Activated naive CD8-positive, alpha-beta T cell (primary cell): ENCODE results near the gene BORCS5.
"Not testable (repeated sequence)": the region's sequence is repeated elsewhere in the genome, so short reads cannot be mapped to it uniquely, and the experiment has no call there.

Experiments
- H3K27ac Mint-ChIP-seq: one replicate; pipeline ENCODE4 v1.8.0; 2021; ENCODE audit warnings: mixed read lengths
- H3K27me3 Mint-ChIP-seq: one replicate; pipeline ENCODE4 v1.8.0; 2021; ENCODE audit warnings: mixed read lengths
- H3K36me3 Mint-ChIP-seq: one replicate; pipeline ENCODE4 v1.8.0; 2021; ENCODE audit warnings: mixed read lengths
- H3K4me1 Mint-ChIP-seq: one replicate; pipeline ENCODE4 v1.8.0; 2021; ENCODE audit warnings: low read depth, mixed read lengths
- H3K4me3 Mint-ChIP-seq: one replicate; pipeline ENCODE4 v1.8.0; 2021; ENCODE audit warnings: mild to moderate bottlenecking, mixed read lengths
- H3K9me3 Mint-ChIP-seq: one replicate; pipeline ENCODE4 v1.8.0; 2021; ENCODE audit warnings: low read depth, mixed read lengths

BORCS5 gene

GRCh38 chr12:12467688-12468261 is 110.9 kb downstream of the BORCS5 start:
- peaks cover 33% of the 10 kb centered on the region for H3K36me3 Mint-ChIP-seq
- H3K27me3 Mint-ChIP-seq, result no peaks in the 10 kb centered on the region
- H3K9me3 Mint-ChIP-seq, result no peaks in the 10 kb centered on the region
- H3K4me3 Mint-ChIP-seq, result peak overlapping the region; percentile 46
- peaks cover 60% of the 10 kb centered on the region for H3K4me1 Mint-ChIP-seq
- peak overlapping the region; percentile 61 for H3K27ac Mint-ChIP-seq

GRCh38 chr12:12468575-12468974 is 111.7 kb downstream of the BORCS5 start:
- Mint-ChIP-seq H3K36me3 (peaks cover 35% of the 10 kb centered on the region), H3K9me3 (no peaks in the 10 kb centered on the region), H3K27me3 (no peaks in the 10 kb centered on the region), H3K27ac (peak overlapping the region; percentile 61), H3K4me3 (no peak overlapping the region), H3K4me1 (peaks cover 58% of the 10 kb centered on the region)

GRCh38 chr12:12469386-12469785 is 112.5 kb downstream of the BORCS5 start:
- peaks cover 62% of the 10 kb centered on the region for H3K4me1 Mint-ChIP-seq
- H3K9me3 Mint-ChIP-seq, result no peaks in the 10 kb centered on the region
- peaks cover 37% of the 10 kb centered on the region for H3K36me3 Mint-ChIP-seq

GRCh38 chr12:12470751-12471306 is 114.0 kb downstream of the BORCS5 start:
- peaks cover 62% of the 10 kb centered on the region for H3K4me1 Mint-ChIP-seq
- H3K27me3 Mint-ChIP-seq, result no peaks in the 10 kb centered on the region
- H3K9me3 Mint-ChIP-seq, result no peaks in the 10 kb centered on the region
- peaks cover 35% of the 10 kb centered on the region for H3K36me3 Mint-ChIP-seq
- peak overlapping the region; percentile 8 for H3K27ac Mint-ChIP-seq
- no peak overlapping the region for H3K4me3 Mint-ChIP-seq

More at GRCh38 chr12:12469386-12469785, 112.5 kb downstream of the BORCS5 start:
- H3K27me3 Mint-ChIP-seq, result no peaks in the 10 kb centered on the region
- H3K4me3 Mint-ChIP-seq, result no peak overlapping the region
- H3K27ac Mint-ChIP-seq, result no peak overlapping the region

GRCh38 chr12:12471982-12472961 is 115.4 kb downstream of the BORCS5 start:
- H3K4me3 Mint-ChIP-seq, H3K9me3 Mint-ChIP-seq, H3K27me3 Mint-ChIP-seq, H3K27ac Mint-ChIP-seq: not testable (repeated sequence)
- Mint-ChIP-seq H3K4me1 (peaks cover 55% of the 10 kb centered on the region), H3K36me3 (peaks cover 30% of the 10 kb centered on the region)

- Mint-ChIP-seq H3K9me3 (no peaks in the 10 kb centered on the region), H3K36me3 (peaks cover 29% of the 10 kb centered on the region), H3K27me3 (no peaks in the 10 kb centered on the region), H3K4me3 (peak overlapping the region; percentile 1), H3K27ac (peak overlapping the region; percentile 62), H3K4me1 (peaks cover 51% of the 10 kb centered on the region)
Observed at GRCh38 chr12:12473223-12473622, 116.3 kb downstream of the BORCS5 start.

GRCh38 chr12:12474471-12474928 is 117.6 kb downstream of the BORCS5 start:
- H3K27ac Mint-ChIP-seq, result peak overlapping the region; percentile 96
- peaks cover 32% of the 10 kb centered on the region for H3K36me3 Mint-ChIP-seq
- H3K9me3 Mint-ChIP-seq, result no peaks in the 10 kb centered on the region
- H3K4me1 Mint-ChIP-seq, result peaks cover 51% of the 10 kb centered on the region
- no peaks in the 10 kb centered on the region for H3K27me3 Mint-ChIP-seq
- peak overlapping the region; percentile 35 for H3K4me3 Mint-ChIP-seq

GRCh38 chr12:12474931-12475795 is 118.3 kb downstream of the BORCS5 start:
- peak overlapping the region; percentile 36 for H3K4me3 Mint-ChIP-seq
- H3K9me3 Mint-ChIP-seq, result no peaks in the 10 kb centered on the region
- H3K36me3 Mint-ChIP-seq, result peaks cover 32% of the 10 kb centered on the region
- H3K27me3 Mint-ChIP-seq, result no peaks in the 10 kb centered on the region
- peak overlapping the region; percentile 96 for H3K27ac Mint-ChIP-seq
- peaks cover 57% of the 10 kb centered on the region for H3K4me1 Mint-ChIP-seq

GRCh38 chr12:12476857-12477531 is 120.1 kb downstream of the BORCS5 start:
- peaks cover 24% of the 10 kb centered on the region for H3K36me3 Mint-ChIP-seq
- no peaks in the 10 kb centered on the region for H3K27me3 Mint-ChIP-seq
- peaks cover 69% of the 10 kb centered on the region for H3K4me1 Mint-ChIP-seq
- H3K4me3 Mint-ChIP-seq, result no peak overlapping the region
- H3K27ac Mint-ChIP-seq, result peak overlapping the region; percentile 54
- no peaks in the 10 kb centered on the region for H3K9me3 Mint-ChIP-seq

- H3K4me3 Mint-ChIP-seq, result no peak overlapping the region
- no peaks in the 10 kb centered on the region for H3K9me3 Mint-ChIP-seq
- no peaks in the 10 kb centered on the region for H3K27me3 Mint-ChIP-seq
- peaks cover 27% of the 10 kb centered on the region for H3K36me3 Mint-ChIP-seq
- H3K4me1 Mint-ChIP-seq, result peaks cover 74% of the 10 kb centered on the region
- no peak overlapping the region for H3K27ac Mint-ChIP-seq
Observed at GRCh38 chr12:12477532-12477890, 120.6 kb downstream of the BORCS5 start.

GRCh38 chr12:12480074-12480473 is 123.2 kb downstream of the BORCS5 start:
- H3K36me3 Mint-ChIP-seq, result peaks cover 21% of the 10 kb centered on the region
- no peaks in the 10 kb centered on the region for H3K27me3 Mint-ChIP-seq
- H3K27ac Mint-ChIP-seq, result peak overlapping the region; percentile 61
- H3K4me1 Mint-ChIP-seq, result peaks cover 73% of the 10 kb centered on the region
- no peak overlapping the region for H3K4me3 Mint-ChIP-seq
- H3K9me3 Mint-ChIP-seq, result no peaks in the 10 kb centered on the region

GRCh38 chr12:12481631-12482030 is 124.8 kb downstream of the BORCS5 start:
- Mint-ChIP-seq H3K4me1 (peaks cover 65% of the 10 kb centered on the region), H3K9me3 (no peaks in the 10 kb centered on the region), H3K27me3 (no peaks in the 10 kb centered on the region), H3K36me3 (peaks cover 24% of the 10 kb centered on the region), H3K4me3 (peak overlapping the region; percentile 84), H3K27ac (peak overlapping the region; percentile 98)

GRCh38 chr12:12482150-12482761 is 125.4 kb downstream of the BORCS5 start:
- H3K4me1 Mint-ChIP-seq, result peaks cover 69% of the 10 kb centered on the region
- peaks cover 23% of the 10 kb centered on the region for H3K36me3 Mint-ChIP-seq
- H3K4me3 Mint-ChIP-seq, result peak overlapping the region; percentile 84
- peak overlapping the region; percentile 98 for H3K27ac Mint-ChIP-seq
- H3K27me3 Mint-ChIP-seq, result no peaks in the 10 kb centered on the region
- H3K9me3 Mint-ChIP-seq, result no peaks in the 10 kb centered on the region
